GM12874 (cell line): Measurements from ENCODE around the gene TMEM269.

Source experiments
- TF ChIP-seq, protein P1 (sequence below): IDR thresholded peaks from 2 replicates; pipeline ENCODE4 v1.5.1; 2011; ENCODE audit warnings: low read depth, mild to moderate bottlenecking, control low read depth, low read length, moderate library complexity; ENCODE audit not compliant: insufficient read depth

The TMEM269 gene

DNA sequence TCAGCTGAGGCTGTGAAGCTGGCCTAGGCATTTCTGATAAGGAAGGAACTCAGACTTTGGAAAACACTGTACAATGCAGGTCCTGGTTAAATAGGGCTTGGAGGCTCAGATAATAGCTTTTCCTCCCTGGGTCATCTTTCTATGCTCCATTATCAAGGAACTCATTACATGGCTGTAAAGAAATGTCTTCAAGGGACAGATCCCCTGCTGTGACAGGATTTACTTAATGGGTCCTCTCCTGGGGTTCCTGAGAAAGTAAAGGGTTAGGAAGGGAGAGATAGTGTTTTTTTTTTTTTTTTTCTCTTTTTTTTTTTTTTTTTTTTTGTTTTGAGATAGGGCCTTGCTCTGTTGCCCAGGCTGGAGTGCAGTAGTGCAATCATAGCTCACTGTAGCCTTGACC, 46.5 kb downstream of the TMEM269 start:
- TF ChIP-seq, protein P1, sequence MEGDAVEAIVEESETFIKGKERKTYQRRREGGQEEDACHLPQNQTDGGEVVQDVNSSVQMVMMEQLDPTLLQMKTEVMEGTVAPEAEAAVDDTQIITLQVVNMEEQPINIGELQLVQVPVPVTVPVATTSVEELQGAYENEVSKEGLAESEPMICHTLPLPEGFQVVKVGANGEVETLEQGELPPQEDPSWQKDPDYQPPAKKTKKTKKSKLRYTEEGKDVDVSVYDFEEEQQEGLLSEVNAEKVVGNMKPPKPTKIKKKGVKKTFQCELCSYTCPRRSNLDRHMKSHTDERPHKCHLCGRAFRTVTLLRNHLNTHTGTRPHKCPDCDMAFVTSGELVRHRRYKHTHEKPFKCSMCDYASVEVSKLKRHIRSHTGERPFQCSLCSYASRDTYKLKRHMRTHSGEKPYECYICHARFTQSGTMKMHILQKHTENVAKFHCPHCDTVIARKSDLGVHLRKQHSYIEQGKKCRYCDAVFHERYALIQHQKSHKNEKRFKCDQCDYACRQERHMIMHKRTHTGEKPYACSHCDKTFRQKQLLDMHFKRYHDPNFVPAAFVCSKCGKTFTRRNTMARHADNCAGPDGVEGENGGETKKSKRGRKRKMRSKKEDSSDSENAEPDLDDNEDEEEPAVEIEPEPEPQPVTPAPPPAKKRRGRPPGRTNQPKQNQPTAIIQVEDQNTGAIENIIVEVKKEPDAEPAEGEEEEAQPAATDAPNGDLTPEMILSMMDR: no peak

DNA sequence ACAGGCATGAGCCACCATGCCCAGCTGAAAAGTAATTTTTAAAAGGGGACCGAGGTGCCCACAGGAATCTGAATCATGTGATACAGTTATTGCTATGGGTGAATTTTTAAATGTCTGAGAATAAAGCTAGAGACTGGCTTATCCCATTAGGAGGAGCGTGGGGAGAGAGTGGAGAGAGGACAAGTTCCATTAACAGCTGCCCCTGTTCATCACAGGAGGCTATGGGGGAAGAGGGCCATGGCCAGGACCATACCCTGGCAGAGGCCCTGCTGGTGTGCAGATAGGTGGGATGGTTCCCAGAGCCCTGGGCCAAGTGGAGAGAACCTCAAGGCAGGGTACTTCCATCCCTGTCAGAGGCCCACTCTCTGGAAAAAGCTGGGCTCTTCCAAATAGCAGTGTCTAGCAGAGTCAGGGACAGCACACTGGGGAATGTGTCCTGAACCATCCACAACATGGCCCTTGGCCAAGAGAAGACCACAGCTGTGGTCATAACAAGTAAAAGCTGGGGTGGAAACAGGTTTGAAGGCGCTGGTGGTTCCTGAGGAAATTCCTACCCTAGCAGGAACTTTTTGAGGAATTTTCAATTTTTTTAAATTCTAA, 48.0 kb downstream of the TMEM269 start:
- TF ChIP-seq, protein P1: no peak

DNA sequence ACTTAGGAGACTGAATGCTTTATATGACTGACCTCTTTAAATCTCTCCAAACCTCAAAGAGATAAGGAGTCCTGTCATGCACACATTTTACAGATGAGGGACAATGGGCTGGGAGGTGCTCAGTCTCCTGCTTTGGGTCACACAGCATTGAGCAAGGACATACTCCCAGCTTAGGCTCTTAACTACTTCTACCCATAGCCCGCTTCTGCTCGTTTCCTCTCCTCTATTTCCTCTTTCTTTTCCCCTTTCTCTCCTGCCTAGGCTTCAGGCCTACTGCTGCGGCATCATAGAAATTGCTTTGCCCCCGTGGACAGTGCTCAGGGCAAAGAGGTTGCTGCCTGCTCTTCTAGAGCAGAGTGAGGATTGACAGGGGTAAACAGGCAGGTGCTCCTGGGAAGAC, 49.2 kb downstream of the TMEM269 start:
- TF ChIP-seq, protein P1: no peak

DNA sequence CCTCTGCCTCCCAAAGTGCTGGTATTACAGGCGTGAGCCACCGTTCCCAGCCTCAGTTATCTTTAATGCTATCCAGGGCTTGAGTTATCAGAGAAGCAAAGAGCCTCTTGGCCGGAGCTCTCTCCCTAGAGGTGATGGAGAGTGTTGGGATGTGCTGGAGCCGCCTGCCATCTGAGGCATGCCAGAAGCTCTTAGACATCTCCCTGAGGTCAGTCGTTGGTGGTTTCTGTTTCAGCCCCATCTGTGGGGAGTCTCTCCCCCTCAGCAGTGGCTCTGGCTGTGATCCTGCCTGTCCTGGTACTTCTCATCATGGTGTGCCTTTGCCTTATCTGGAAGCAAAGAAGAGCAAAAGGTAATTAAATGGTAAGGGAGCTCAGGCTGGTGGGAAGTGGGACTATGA, 50.0 kb downstream of the TMEM269 start:
- TF ChIP-seq, protein P1: no peak

DNA sequence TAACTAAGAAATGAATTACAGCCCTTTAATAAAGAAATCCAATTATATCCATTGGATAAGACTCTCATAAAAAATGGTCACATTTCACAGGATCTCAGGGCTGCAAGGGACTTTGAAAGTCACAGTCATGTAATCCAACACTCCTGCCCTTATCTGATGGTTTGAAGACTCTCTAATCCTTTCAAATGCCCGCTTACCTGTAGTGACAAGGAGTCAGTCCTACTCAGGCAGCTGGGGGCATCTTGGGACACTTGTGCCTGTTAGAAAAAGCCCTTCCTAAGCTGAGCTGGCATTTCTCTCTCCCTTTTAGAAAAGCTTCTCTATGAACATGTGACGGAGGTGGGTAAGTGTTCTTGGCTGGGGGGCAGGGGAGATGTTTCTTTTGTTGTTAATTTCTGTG, 50.6 kb downstream of the TMEM269 start:
- TF ChIP-seq, protein P1: no peak

DNA sequence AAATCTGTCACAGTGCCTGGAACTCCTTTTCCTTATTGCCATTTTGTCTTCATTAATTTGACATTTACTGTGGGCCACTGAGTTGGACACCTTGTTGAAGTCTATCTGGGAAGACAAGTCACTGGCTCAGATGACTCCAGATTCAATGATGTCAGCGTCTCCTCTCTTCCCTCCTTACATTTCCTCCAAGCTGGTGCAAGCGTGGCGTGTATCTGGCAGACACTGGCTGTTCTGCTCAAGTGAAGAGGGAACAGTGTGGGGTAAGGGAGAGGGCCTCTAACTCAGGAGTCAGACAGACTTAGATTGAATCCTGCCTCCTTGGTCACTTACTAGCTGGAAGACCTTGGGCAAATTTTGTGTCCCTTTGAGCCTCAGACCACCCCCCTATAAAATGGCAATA, 52.9 kb downstream of the TMEM269 start:
- TF ChIP-seq, protein P1: no peak

DNA sequence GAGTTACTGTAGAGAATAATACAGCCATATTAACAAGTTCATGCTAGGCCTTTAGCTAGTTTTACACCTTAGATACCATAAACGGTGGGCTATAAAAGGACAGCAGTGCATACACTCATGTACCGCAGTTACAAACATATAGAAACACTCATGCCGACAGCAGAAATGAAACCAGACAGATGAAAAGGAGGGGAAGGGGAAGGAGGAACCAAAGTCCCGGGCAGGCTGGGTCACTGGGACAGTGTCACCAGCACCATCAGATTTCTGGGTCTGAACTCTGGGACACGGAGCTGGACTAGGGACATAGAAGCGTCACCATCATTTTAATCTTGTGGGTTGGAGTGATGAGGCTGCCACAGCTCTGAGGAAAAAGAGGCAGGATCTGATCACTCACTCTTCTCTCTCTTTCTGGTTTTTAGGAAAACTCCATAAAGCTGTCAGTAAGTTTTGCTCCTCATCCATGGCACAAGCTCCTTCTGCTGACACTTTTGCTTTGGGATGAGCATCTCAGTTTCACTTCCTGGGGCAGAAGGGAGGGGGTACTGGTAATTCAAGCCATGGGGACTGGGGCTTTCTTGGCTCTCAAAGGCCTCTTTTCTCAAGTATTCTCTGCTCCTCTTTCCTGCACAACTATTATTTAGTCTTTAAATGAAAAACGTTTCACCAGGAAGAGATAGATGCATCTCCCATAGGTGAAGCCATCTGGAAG, 53.8 kb downstream of the TMEM269 start:
- TF ChIP-seq, protein P1: no peak
